K562 (cell line): ENCODE data around the gene ADAT1. TPM values are rescaled to one million over a fixed set of nuclear protein-coding genes. Genes with fewer than 3 reads are reported as not detected.
A peak's percentile ranks its signal among the peaks of the same experiment; 100 is the strongest.

Source experiments
- ATAC-seq: fragments of 200-7000 bp; cut with Tn5 transposase; 3 replicates; pipeline ENCODE4 v1.9.1; 2020; ENCODE audit warnings: moderate library complexity
- BruUV-seq: library from RNA; stranded (reverse); fragments of 400-500 nt; replicated peaks from 2 replicates; lab custom pipeline; 2021; lab: Mats Ljungman, UMichigan
- CTCF ChIA-PET: fragments of 300-600 bp; formaldehyde crosslinking; extraction: SDS; loops from one replicate; lab custom pipeline; 2021; ENCODE audit warnings: low intra/inter-chr PET ratio; lab: Yijun Ruan, JAX
- POLR2A ChIA-PET: fragments of 300-600, 350-650 bp; sonication (Branson Sonifier 250); formaldehyde crosslinking; extraction: SDS; loops from one replicate; lab custom pipeline; 2021; ENCODE audit warnings: antibody characterized with exemption, inconsistent platforms; lab: Yijun Ruan, JAX
- DNase-seq, 4 experiments: peaks; one replicate each; pipeline versions ENCODE4 v3.0.0 to v3.0.0-alpha.2; 2011 to 2018; ENCODE audit warnings: low spot score in 3 of 4, mixed read lengths in 3 of 4; ENCODE audit errors: extremely low read depth in 1 of 4
- FAIRE-seq: peaks from 2 replicates; lab custom pipeline; 2011; peaks lifted over from hg19 to GRCh38; lab: Jason Lieb, UNC
- H2AFZ ChIP-seq: 2 replicates; pipeline ENCODE4 v1.6.0; 2011; ENCODE audit warnings: low read depth, low read length, control low read depth, inconsistent platforms
- H3K27ac ChIP-seq: fragments of 200-600 bp; 3 replicates; pipeline ENCODE4 v1.8.0; 2011; ENCODE audit warnings: low read depth, mild to moderate bottlenecking, control low read depth, inconsistent platforms, low read length, moderate library complexity, mixed read lengths; ENCODE audit errors: extremely low read depth
- H3K27me3 ChIP-seq, 2 experiments: fragments of 300-600 bp in 1 of 2; 2 replicates in 1 of 2; 3 replicates in 1 of 2; pipeline versions ENCODE4 v1.6.0 to v1.8.0; 2011; ENCODE audit warnings: inconsistent platforms in 2 of 2, low read length in 2 of 2, mild to moderate bottlenecking in 1 of 2, mixed read lengths in 1 of 2, moderate library complexity in 1 of 2; ENCODE audit not compliant: control insufficient read depth in 2 of 2, insufficient read depth in 2 of 2
- H3K36me3 ChIP-seq: fragments of 300-600 bp; 3 replicates; pipeline ENCODE4 v1.8.0; 2011; ENCODE audit warnings: mild to moderate bottlenecking, low read length, inconsistent platforms; ENCODE audit not compliant: control insufficient read depth, insufficient read depth
- H3K4me1 ChIP-seq, 2 experiments: fragments of 200-600 bp in 1 of 2; replicated peaks in 1 of 2; 2 replicates in 1 of 2; 3 replicates in 1 of 2; pipeline versions ENCODE4 v1.5.1 to v1.8.0; 2011; ENCODE audit warnings: inconsistent platforms in 2 of 2, low read length in 2 of 2, mild to moderate bottlenecking in 1 of 2, mixed read lengths in 1 of 2, moderate library complexity in 1 of 2; ENCODE audit not compliant: control insufficient read depth in 2 of 2, insufficient read depth in 2 of 2
- H3K4me2 ChIP-seq: 2 replicates; pipeline ENCODE4 v1.6.1; 2011; ENCODE audit warnings: low read length, control low read depth, inconsistent platforms, mixed read lengths; ENCODE audit not compliant: insufficient read depth
- H3K4me3 ChIP-seq: fragments of 200-600 bp; sonication (generic), shearing (Covaris generic); 2 replicates; pipeline ENCODE4 v1.5.1; 2016; ENCODE audit warnings: control low read depth, inconsistent platforms
- H3K79me2 ChIP-seq: fragments of 200-600 bp; 3 replicates; pipeline ENCODE4 v1.8.0; 2011; ENCODE audit warnings: low read length, inconsistent platforms; ENCODE audit not compliant: control insufficient read depth, insufficient read depth
- H3K9ac ChIP-seq, 2 experiments: 2 replicates each; pipeline versions ENCODE4 v1.6.0 to v1.6.1; 2011; ENCODE audit warnings: low read depth in 2 of 2, low read length in 2 of 2, control low read depth in 1 of 2, inconsistent platforms in 1 of 2, mild to moderate bottlenecking in 1 of 2, mixed read lengths in 1 of 2; ENCODE audit not compliant: insufficient read depth in 1 of 2
- H3K9me1 ChIP-seq: one replicate; pipeline ENCODE4 v1.6.0; 2011; ENCODE audit warnings: inconsistent platforms, mild to moderate bottlenecking, low read length, moderate library complexity; ENCODE audit not compliant: control insufficient read depth, insufficient read depth
- H3K9me3 ChIP-seq: replicated peaks from 2 replicates; pipeline ENCODE4 v1.5.1; 2011; ENCODE audit warnings: low read depth, low read length, inconsistent platforms; ENCODE audit not compliant: control insufficient read depth, insufficient read depth
- H4K20me1 ChIP-seq: replicated peaks from 2 replicates; pipeline ENCODE4 v1.6.1; 2011; ENCODE audit warnings: low read length, inconsistent platforms, mixed read lengths; ENCODE audit not compliant: control insufficient read depth, insufficient read depth
- ATF2 ChIP-seq: sonication (generic); formaldehyde crosslinking; IDR thresholded peaks from 2 replicates; pipeline ENCODE4 v1.8.1; 2022; ENCODE audit warnings: missing genetic modification reagents
- CHCHD3 ChIP-seq: fragments of 250-450 bp; sonication (Bioruptor Pico); IDR thresholded peaks from 2 replicates; pipeline ENCODE4 v2.1.2; 2022; ENCODE audit warnings: mild to moderate bottlenecking
- DIDO1 ChIP-seq: fragments of 450-650 bp; IDR thresholded peaks from 2 replicates; pipeline ENCODE4 v1.6.1; 2016; ENCODE audit warnings: low read depth, missing biosample characterization, missing genetic modification characterization
- ELF1 ChIP-seq: fragments of 200-800 bp; sonication (Bioruptor generic); IDR thresholded peaks from 2 replicates; pipeline ENCODE4 v1.6.1; 2016; ENCODE audit warnings: missing genetic modification characterization, missing compliant biosample characterization
- ETS1 ChIP-seq: conservative IDR thresholded peaks from 2 replicates; pipeline ENCODE4 v1.6.1; 2011; ENCODE audit warnings: low read depth, mild to moderate bottlenecking, low read length; ENCODE audit not compliant: control insufficient read depth
- GTF2F1 ChIP-seq: IDR thresholded peaks from 2 replicates; pipeline ENCODE4 v1.6.1; 2011; ENCODE audit warnings: low read depth, low read length, improper control_type of control experiment
- JUN ChIP-seq, 2 experiments: sonication (generic) in 1 of 2; formaldehyde crosslinking in 1 of 2; IDR thresholded peaks; 2 replicates each; pipeline versions ENCODE4 v1.6.1 to v1.8.0; 2012 to 2022; ENCODE audit warnings: borderline replicate concordance in 2 of 2, mild to moderate bottlenecking in 2 of 2, improper control_type of control experiment in 1 of 2, low read depth in 1 of 2, low read length in 1 of 2, missing genetic modification reagents in 1 of 2
- KAT7 ChIP-seq: sonication (generic); formaldehyde crosslinking; IDR thresholded peaks from 2 replicates; pipeline ENCODE4 v1.8.0; 2022; ENCODE audit warnings: missing genetic modification reagents, mild to moderate bottlenecking, borderline replicate concordance
- KLF10 ChIP-seq: fragments of 250-450 bp; sonication (Bioruptor Pico); IDR thresholded peaks from 2 replicates; pipeline ENCODE4 v1.6.1; 2021; ENCODE audit warnings: matching md5 sums
- LEF1 ChIP-seq: fragments of 450-650 bp; IDR thresholded peaks from 2 replicates; pipeline ENCODE4 v1.6.1; 2016; ENCODE audit warnings: mild to moderate bottlenecking
- MTA2 ChIP-seq: fragments of 450-650 bp; IDR thresholded peaks from 2 replicates; pipeline ENCODE4 v1.6.1; 2016; ENCODE audit warnings: low read depth
- NFRKB ChIP-seq: fragments of 450-650 bp; IDR thresholded peaks from 2 replicates; pipeline ENCODE4 v1.6.1; 2016; ENCODE audit warnings: low read depth
- POLR2G ChIP-seq: fragments of 200-400 bp; formaldehyde crosslinking; IDR thresholded peaks from 2 replicates; pipeline ENCODE4 v1.6.1; 2017; ENCODE audit warnings: low read depth, mild to moderate bottlenecking, antibody characterized with exemption, low read length, moderate library complexity
- RBM25 ChIP-seq: fragments of 200-400 bp; formaldehyde crosslinking; IDR thresholded peaks from 2 replicates; pipeline ENCODE4 v1.6.1; 2018; ENCODE audit warnings: low read length, low read depth, moderate library complexity; ENCODE audit not compliant: severe bottlenecking
- SAFB ChIP-seq: fragments of 200-400 bp; formaldehyde crosslinking; IDR thresholded peaks from 2 replicates; pipeline ENCODE4 v1.6.1; 2017; ENCODE audit warnings: low read depth, low read length, borderline replicate concordance
- ZNF830 ChIP-seq: fragments of 250-450 bp; sonication (Bioruptor Pico); IDR thresholded peaks from 2 replicates; pipeline ENCODE4 v1.5.0; 2021; ENCODE audit warnings: mild to moderate bottlenecking
- WGBS: fragments of 100-300 bp; shearing (Covaris generic); methylation state at CpG from one replicate; pipeline ENCODE4 v1.1.6; 2016; ENCODE audit warnings: low coverage, mixed read lengths; ENCODE audit not compliant: insufficient coverage; ENCODE audit errors: missing lambda C conversion rate; 5-methylcytosine and 5-hydroxymethylcytosine counted together
- in situ Hi-C: fragments of 300-500 bp; cut with MboI; formaldehyde crosslinking; loops from 4 replicates; pipeline ENCODE4 v1.15.0; 2018; ENCODE audit warnings: inconsistent platforms, mixed read lengths
- intact Hi-C: fragments of 100-400 bp; cut with micrococcal nuclease; formaldehyde crosslinking; loops from 2 replicates; pipeline ENCODE4 v1.14.2; 2022
- polyA plus RNA-seq, 8 experiments: library from polyadenylated mRNA; depleted of rRNA in 4 of 8; stranded (reverse) in 5 of 8; unstranded in 3 of 8; fragments of >200 nt; fragmentation: Nextera tagmentation in 2 of 8; fragmentation: Illumina TruSeq in 1 of 8; extraction: Ambion mirVana in 2 of 8; extraction: Trizol in 1 of 8; gene quantifications; 2 replicates each; pipeline versions ENCODE4 v1.2.1 to v1.2.3, GENCODE V29; 2011 to 2014; ENCODE audit warnings: inconsistent platforms in 1 of 8, missing spikeins in 1 of 8
- total RNA-seq, 7 experiments: library from RNA; depleted of rRNA in 6 of 7; stranded (reverse); fragments of >200 nt in 6 of 7; fragmentation: Illumina TruSeq in 2 of 7; extraction: Trizol in 2 of 7; gene quantifications; 2 replicates each; pipeline versions ENCODE4 v1.2.1 to v1.2.3, GENCODE V29; 2011 to 2021; ENCODE audit warnings: low replicate concordance in 1 of 7

ADAT1 gene
- total and polyA plus RNA-seq, 9 of the 15 experiments (the other 6 are each of a cell fraction or from before 2014, with no cell fraction given) = 16.0 to 36.7 (median 28.2) TPM

GRCh38 chr16:75648265-75649076, 25.4 kb upstream of the ADAT1 start (continued):
- TF ChIP-seq RBM25 = no peak
- TF ChIP-seq ETS1 = peak; percentile 49; the same call in 1 of the 2 replicates
- 0 out of 2 replicates have a peak, but pooled peaks have one; percentile 9 for TF ChIP-seq ELF1 (tag)
- peak; percentile 53; the same call in 1 of the 2 replicates for TF ChIP-seq SAFB
- peak; percentile 95 for TF ChIP-seq NFRKB
- TF ChIP-seq ZNF830 = no peak
- TF ChIP-seq, all 486 proteins: peak for 49

GRCh38 chr16:75647492-75648264, 24.6 kb upstream of the ADAT1 start, which contains the start of the genes KARS1 and TERF2IP:
KARS1 (minus strand) TSS chr16:75647665; CDS start chr16:75647639, 26 bp downstream.
TERF2IP (plus strand) TSS chr16:75647773; CDS start chr16:75647883, 110 bp downstream.
- Histone ChIP-seq H3K4me3 (peak within 1 kb of the TSS; percentile 96), H3K9me3 (no peaks in the 10 kb centered on the region), H3K4me2 (peak within 1 kb of the TSS; percentile 91), H3K36me3 (peaks cover 38% of the 10 kb centered on the region), H4K20me1 (peaks cover 14% of the 10 kb centered on the region), H3K9ac (peak within 1 kb of the TSS; percentile 94 to 97), H3K79me2 (peaks cover 99% of the 10 kb centered on the region), H3K27me3 (no peaks in the 10 kb centered on the region), H3K4me1 (peaks cover 15 to 24% of the 10 kb centered on the region in 2 experiments; a peak in 4 of 5 replicates), H2AFZ (peak within 1 kb of the TSS; percentile 91), H3K27ac (peak within 1 kb of the TSS; percentile 93), H3K9me1 (peaks cover 7% of the 10 kb centered on the region)
- FAIRE-seq (peak; percentile 93), DNase-seq (peak; percentile 91 to 96 (median 94)), ATAC-seq (peak; percentile 93)
- POLR2A ChIA-PET = interaction anchor here (0.6 to 8.7 kb wide), 16 partner anchors 10 to 386 kb away, joined by 3 to 43 read pairs (median 4); partner anchors contain the start of gene ADAT1
- no TSS peak for BruUV-seq
- in situ Hi-C loops (loop anchor here (25.0 kb wide), 1 partner anchor 1540 kb away; the partner anchor contains the start of genes MON1B and SYCE1L), intact Hi-C loops (loop anchor here (2.0 to 5.0 kb wide), 2 partner anchors 23 to 115 kb away; no protein-coding TSS in a partner anchor)
- CTCF ChIA-PET = interaction anchor here (1.1 kb wide), 1 partner anchor 27 kb away, joined by 3 read pairs; no protein-coding TSS in a partner anchor
- 0% methylated on average over 64 of the region's 76 CpGs for WGBS
- peak; percentile 37; the same call in 1 of the 2 replicates for TF ChIP-seq GTF2F1
- peak; percentile 98 for TF ChIP-seq POLR2G
- peak; percentile 61; the same call in 1 of the 2 replicates for TF ChIP-seq KAT7 (CRISPR knock-in tag)
- no peak for TF ChIP-seq LEF1
- TF ChIP-seq ATF2 (CRISPR knock-in tag) = no peak
- peak; percentile 55; the same call in 1 of the 2 replicates for TF ChIP-seq DIDO1 (tag)
- TF ChIP-seq MTA2 = peak; percentile 65
- TF ChIP-seq JUN (IDR thresholded peaks at IDR 0.05; ENCODE audit: borderline replicate concordance, low read depth, low read length) = no peak
- TF ChIP-seq JUN (CRISPR knock-in tag; IDR thresholded peaks at IDR 0.05; ENCODE audit: borderline replicate concordance) = no peak
- no peak for TF ChIP-seq KLF10
- peak; percentile 74; the same call in 1 of the 2 replicates for TF ChIP-seq CHCHD3 (CRISPR knock-in tag)
